Hypothalamus (tissue), 51 donors: ENCODE results near the gene TMEM38B.

Experiments
- DNase-seq, 51 donors: peaks; one replicate each; lab custom pipeline; 2025; lab: John Stamatoyannopoulos, UW

Gene TMEM38B, protein sequence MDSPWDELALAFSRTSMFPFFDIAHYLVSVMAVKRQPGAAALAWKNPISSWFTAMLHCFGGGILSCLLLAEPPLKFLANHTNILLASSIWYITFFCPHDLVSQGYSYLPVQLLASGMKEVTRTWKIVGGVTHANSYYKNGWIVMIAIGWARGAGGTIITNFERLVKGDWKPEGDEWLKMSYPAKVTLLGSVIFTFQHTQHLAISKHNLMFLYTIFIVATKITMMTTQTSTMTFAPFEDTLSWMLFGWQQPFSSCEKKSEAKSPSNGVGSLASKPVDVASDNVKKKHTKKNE

DNA sequence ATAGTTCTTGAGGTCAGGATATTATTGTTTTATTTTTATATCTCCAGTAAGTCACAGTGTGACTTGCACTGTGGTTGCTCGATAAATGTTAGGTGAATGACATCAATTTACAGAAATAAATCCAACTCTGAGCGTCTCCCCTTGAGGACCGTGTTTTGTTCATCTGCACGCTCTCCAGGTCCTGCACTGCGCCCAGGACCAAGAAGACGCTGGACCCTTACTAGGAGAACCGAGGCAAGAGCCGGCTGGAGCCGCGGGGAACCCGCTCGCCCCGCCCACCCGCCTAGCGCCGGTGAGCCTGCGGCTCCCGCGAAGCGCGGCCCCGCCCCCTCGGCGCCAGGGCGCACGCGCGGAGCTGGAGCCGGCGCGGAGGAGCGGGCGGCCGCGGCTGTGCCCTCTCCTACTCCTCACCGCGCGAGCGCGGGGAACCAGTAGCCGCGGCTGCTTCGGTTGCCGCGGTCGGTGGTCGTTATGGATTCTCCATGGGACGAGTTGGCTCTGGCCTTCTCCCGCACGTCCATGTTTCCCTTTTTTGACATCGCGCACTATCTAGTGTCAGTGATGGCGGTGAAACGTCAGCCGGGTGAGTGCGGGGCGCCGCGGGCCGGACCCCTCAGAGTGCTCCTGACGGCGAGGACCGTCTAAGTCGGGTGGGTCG, at the start of gene TMEM38B:
Gene TMEM38B, plus strand, starts transcription at position 352 of the 658 bp plus-strand sequence. Its CDS starts 120 bp downstream, at position 472.
- peak; percentile 11 to 86 (median 65) for DNase-seq

GRCh38 chr9:105646879-105647594, 47.3 kb upstream of the TMEM38B start:
- no peak for DNase-seq

- DNase-seq: no peak
Measured at GRCh38 chr9:105647595-105648349, 46.6 kb upstream of the TMEM38B start.

GRCh38 chr9:105651806-105652205, 42.5 kb upstream of the TMEM38B start:
- no peak for DNase-seq

DNA sequence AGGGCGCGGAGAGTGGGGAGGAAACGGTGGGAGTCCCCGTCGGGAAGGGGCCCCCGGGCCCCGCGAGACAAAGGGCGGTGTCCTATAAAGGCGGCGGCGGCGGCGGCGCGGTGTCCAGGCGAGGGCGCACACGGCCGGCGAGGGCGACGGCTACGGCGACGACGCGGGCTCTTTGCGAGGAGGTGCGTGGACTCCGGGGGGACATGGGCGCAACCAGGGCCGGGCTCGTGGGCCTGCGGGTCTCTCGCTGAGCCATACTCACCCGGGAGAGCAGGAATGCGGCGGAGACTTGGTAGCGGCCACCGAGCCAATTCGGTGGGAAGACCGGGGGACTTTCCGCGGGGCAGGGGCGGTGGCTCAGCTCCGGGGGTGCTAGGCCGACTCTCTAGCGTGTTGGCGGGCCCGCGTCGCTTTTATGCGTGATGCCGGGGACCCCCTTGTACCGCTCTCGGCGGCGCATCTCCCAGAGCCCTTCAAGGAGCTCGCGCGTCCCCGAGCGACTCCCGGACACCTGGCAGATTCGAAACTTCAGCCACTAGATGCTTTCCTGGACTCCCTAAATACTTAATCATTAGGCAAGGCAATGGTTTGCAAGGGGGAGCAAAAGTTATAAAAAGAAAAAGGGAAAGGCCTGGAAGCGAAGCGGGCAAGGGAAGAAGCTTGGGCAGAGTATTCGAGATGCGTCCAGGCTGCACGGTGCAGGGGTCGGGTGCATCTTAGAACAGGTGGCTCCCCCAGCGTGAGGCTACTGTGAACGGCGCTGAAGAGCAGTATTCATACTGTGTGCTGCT, 38.0 kb upstream of the TMEM38B start:
- DNase-seq: peak in 11 of 51 donors; percentile 2 to 30 (median 10)

- DNase-seq: no peak
Measured at GRCh38 chr9:105658351-105658750, 36.0 kb upstream of the TMEM38B start.

- peak in 9 of 51 donors; percentile 2 to 55 (median 13) for DNase-seq
Measured at GRCh38 chr9:105661011-105661410, 33.3 kb upstream of the TMEM38B start.

GRCh38 chr9:105662184-105663104, 31.9 kb upstream of the TMEM38B start, which contains the start of gene TAL2:
Gene TAL2 (plus strand): TSS chr9:105662457. CDS start chr9:105662497, 40 bp downstream.
- no peak for DNase-seq

DNA sequence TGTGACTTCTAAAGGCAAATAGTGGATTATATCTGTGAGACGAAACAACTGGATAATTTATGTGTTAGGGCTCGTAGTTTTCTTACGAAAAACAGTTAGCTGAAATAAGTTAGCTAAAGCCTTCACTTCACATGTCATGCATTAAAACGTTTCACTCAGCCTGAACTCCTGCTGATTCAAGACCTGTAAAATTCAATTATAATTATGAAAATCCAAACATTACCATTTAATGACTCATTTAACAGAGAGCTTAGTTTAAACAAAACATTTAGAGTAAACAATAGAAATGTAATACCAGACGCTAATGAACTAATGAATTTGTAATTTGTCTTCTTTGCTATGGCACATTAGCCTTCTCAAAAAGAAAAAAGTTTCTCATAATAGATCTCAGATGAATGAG, 30.4 kb upstream of the TMEM38B start:
- DNase-seq: no peak

GRCh38 chr9:105667867-105668266, 26.5 kb upstream of the TMEM38B start:
- no peak for DNase-seq

GRCh38 chr9:105670315-105670714, 24.0 kb upstream of the TMEM38B start:
- DNase-seq: no peak

- no peak for DNase-seq
Measured at GRCh38 chr9:105670775-105671174, 23.6 kb upstream of the TMEM38B start.

DNA sequence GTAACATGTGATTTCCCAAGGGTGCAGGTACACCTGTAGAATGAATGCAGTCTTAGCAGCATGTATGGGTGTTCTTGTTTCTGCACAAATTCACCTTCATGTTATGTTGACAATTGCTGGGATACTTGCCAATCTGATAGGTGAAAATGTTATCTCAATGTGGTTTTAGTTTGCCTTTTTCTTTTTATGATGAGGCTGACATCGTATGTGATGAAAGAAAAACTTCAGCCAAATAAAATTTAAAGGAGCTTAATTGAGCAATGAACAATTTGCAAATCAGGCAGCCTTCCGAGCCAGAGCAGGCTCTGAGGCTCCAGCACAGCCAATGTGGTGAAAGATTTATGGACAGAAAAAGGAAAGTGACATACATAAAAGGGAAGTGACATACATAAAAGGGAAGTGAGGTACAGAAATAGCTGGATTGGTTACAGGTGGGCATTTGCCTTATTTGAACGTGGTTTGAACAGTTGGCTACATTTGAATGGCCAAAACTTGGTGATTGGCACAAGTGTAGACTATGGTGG, 21.6 kb upstream of the TMEM38B start:
- no peak for DNase-seq

- DNase-seq: no peak
Measured at GRCh38 chr9:105673850-105674387, 20.4 kb upstream of the TMEM38B start.

DNA sequence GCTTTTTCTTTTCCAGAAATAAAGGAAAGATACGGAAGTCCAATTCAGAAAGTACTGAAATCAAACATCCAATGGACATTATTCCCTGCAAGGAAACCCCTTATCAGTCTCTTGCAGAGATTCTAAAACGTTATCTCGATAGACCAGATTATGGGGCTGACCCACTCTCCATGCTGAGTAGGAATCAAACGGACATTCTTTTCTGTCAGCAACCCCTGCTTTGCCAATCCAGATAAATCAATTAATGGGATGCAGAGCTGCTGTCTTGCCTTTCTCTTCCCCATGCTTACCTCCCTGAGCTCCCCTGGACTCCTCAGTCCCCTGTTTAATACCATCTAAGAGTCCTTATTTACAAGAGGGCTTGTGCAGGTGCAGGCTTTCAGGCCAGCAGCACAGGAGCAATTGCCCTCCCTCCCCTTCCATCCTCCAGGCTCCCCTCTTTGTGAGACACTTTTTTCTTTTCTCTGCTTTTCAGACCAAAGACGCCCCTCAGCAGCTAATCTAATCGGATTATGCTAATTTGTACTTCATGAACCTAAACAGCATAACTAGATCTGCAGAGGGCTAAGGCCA, 17.9 kb upstream of the TMEM38B start:
- DNase-seq: no peak

- DNase-seq: no peak
Measured at GRCh38 chr9:105678163-105678562, 16.2 kb upstream of the TMEM38B start.

- no peak for DNase-seq
Measured at GRCh38 chr9:105678781-105679180, 15.6 kb upstream of the TMEM38B start.
